SK-N-MC (cell line): ENCODE measurements around the gene MYADML2.

Experiments used
- DNase-seq: peaks from one replicate; pipeline ENCODE4 v3.0.0-alpha.2; 2011; ENCODE audit warnings: low read depth, low spot score
- H3K27ac ChIP-seq: fragments of 200-600 bp; sonication (generic); 2 replicates; pipeline ENCODE4 v1.5.1; 2016; ENCODE audit warnings: mixed run types
- H3K36me3 ChIP-seq: fragments of 200-600 bp; sonication (generic); 2 replicates; pipeline ENCODE4 v1.6.1; 2017; ENCODE audit warnings: antibody characterized with exemption, low read length, mixed read lengths; ENCODE audit not compliant: insufficient read depth
- H3K4me3 ChIP-seq: fragments of 200-600 bp; sonication (generic); 2 replicates; pipeline ENCODE4 v1.5.1; 2016
- H3K9ac ChIP-seq: fragments of 200-600 bp; sonication (generic); 2 replicates; pipeline ENCODE4 v1.8.0; 2017; ENCODE audit warnings: mixed run types, mixed read lengths; ENCODE audit not compliant: insufficient read length
- H3K9me3 ChIP-seq: fragments of 200-600 bp; sonication (generic); 2 replicates; pipeline ENCODE4 v1.6.1; 2017; ENCODE audit warnings: low read depth, mild to moderate bottlenecking, antibody characterized with exemption, low read length, moderate library complexity, mixed read lengths
- EZH2 ChIP-seq: fragments of 200-600 bp; sonication (generic); IDR thresholded peaks from one replicate; pipeline ENCODE4 v1.6.1; 2017; ENCODE audit warnings: antibody characterized with exemption
- FOXP2 ChIP-seq: optimal IDR thresholded peaks from 2 replicates; pipeline ENCODE3; 2011; ENCODE audit warnings: mild to moderate bottlenecking, moderate library complexity; ENCODE audit not compliant: insufficient read depth; ENCODE audit errors: extremely low read length, control extremely low read depth
- POLR2AphosphoS5 ChIP-seq: IDR thresholded peaks from 2 replicates; pipeline ENCODE4 v1.6.1; 2012; ENCODE audit warnings: mild to moderate bottlenecking, low read depth, low read length, borderline replicate concordance

Gene MYADML2

GRCh38 chr17:81980122-81980521 lies 33.1 kb upstream of the MYADML2 start:
- DNase-seq, result no peak
- H3K4me3 ChIP-seq, result no peak overlapping the region
- H3K36me3 ChIP-seq, result peaks cover 10% of the 10 kb centered on the region; the same call in 1 of the 2 replicates
- TF ChIP-seq EZH2, result no peak
- no peak for TF ChIP-seq FOXP2
- TF ChIP-seq POLR2AphosphoS5, result no peak
- H3K9me3 ChIP-seq, result no peaks in the 10 kb centered on the region
- H3K27ac ChIP-seq, result peak overlapping the region; percentile 53
- no peak overlapping the region for H3K9ac ChIP-seq

GRCh38 chr17:81978524-81979298 lies 31.7 kb upstream of the MYADML2 start:
- Histone ChIP-seq H3K36me3 (peaks cover 3% of the 10 kb centered on the region; the same call in 1 of the 2 replicates), H3K9me3 (no peaks in the 10 kb centered on the region), H3K4me3 (peak overlapping the region; percentile 97), H3K27ac (no peak overlapping the region), H3K9ac (no peak overlapping the region)
- DNase-seq, result no peak
- no peak for TF ChIP-seq FOXP2
- TF ChIP-seq POLR2AphosphoS5, result no peak

GRCh38 chr17:81977211-81977808 lies 30.3 kb upstream of the MYADML2 start, which contains the start of gene ASPSCR1:
TSS of gene ASPSCR1 (plus strand) at chr17:81977629. CDS start at chr17:81977647, 18 bp downstream.
- Histone ChIP-seq H3K36me3 (0 out of 2 replicates have a peak, but pooled peaks cover 3% of the 10 kb centered on the region), H3K9ac (peak within 1 kb of the TSS; percentile 93), H3K9me3 (peaks cover 2% of the 10 kb centered on the region; the same call in 1 of the 2 replicates), H3K4me3 (peak within 1 kb of the TSS; percentile 97), H3K27ac (peak within 1 kb of the TSS; percentile 93)
- DNase-seq, result peak; percentile 50
- TF ChIP-seq POLR2AphosphoS5 (peak; percentile 68), EZH2 (no peak), FOXP2 (peak; percentile 77)

- H3K9ac ChIP-seq, result peak overlapping the region; percentile 93
- peak overlapping the region; percentile 97 for H3K4me3 ChIP-seq
- 0 out of 2 replicates have a peak, but pooled peaks cover 3% of the 10 kb centered on the region for H3K36me3 ChIP-seq
- H3K27ac ChIP-seq, result peak overlapping the region; percentile 86
- TF ChIP-seq FOXP2, result no peak
- no peak; the same call in 1 of the 2 replicates for TF ChIP-seq POLR2AphosphoS5
- no peak for TF ChIP-seq EZH2
- peaks cover 3% of the 10 kb centered on the region; the same call in 1 of the 2 replicates for H3K9me3 ChIP-seq
- no peak for DNase-seq
Measured at GRCh38 chr17:81976332-81977210, 29.5 kb upstream of the MYADML2 start.

- Histone ChIP-seq H3K9me3 (peaks cover 3% of the 10 kb centered on the region; the same call in 1 of the 2 replicates), H3K9ac (no peak overlapping the region), H3K27ac (no peak overlapping the region), H3K36me3 (no peaks in the 10 kb centered on the region), H3K4me3 (no peak overlapping the region)
- TF ChIP-seq EZH2 (no peak), POLR2AphosphoS5 (no peak), FOXP2 (no peak)
- DNase-seq, result no peak
Measured at GRCh38 chr17:81973432-81973831, 26.4 kb upstream of the MYADML2 start.

- DNase-seq, result no peak
- Histone ChIP-seq H3K4me3 (no peak overlapping the region), H3K27ac (no peak overlapping the region), H3K9ac (no peak overlapping the region), H3K9me3 (peaks cover 3% of the 10 kb centered on the region; the same call in 1 of the 2 replicates), H3K36me3 (no peaks in the 10 kb centered on the region)
- no peak for TF ChIP-seq FOXP2
- no peak for TF ChIP-seq EZH2
- no peak for TF ChIP-seq POLR2AphosphoS5
Measured at GRCh38 chr17:81968850-81969812, 22.1 kb upstream of the MYADML2 start.

GRCh38 chr17:81968396-81968745 lies 21.3 kb upstream of the MYADML2 start:
- H3K36me3 ChIP-seq, result no peaks in the 10 kb centered on the region
- no peak overlapping the region for H3K27ac ChIP-seq
- H3K4me3 ChIP-seq, result no peak overlapping the region
- TF ChIP-seq EZH2, result no peak
- no peak for TF ChIP-seq FOXP2
- no peak for TF ChIP-seq POLR2AphosphoS5
- DNase-seq, result no peak
- H3K9ac ChIP-seq, result no peak overlapping the region
- peaks cover 3% of the 10 kb centered on the region; the same call in 1 of the 2 replicates for H3K9me3 ChIP-seq
